Natural killer cell (primary cell): ENCODE data around the gene ENO4. TPM values are rescaled to one million over a fixed set of nuclear protein-coding genes. Genes with fewer than 3 reads are reported as not detected.

Source experiments
- ATAC-seq, 3 donors: fragments of 150-1000 bp in 2 of 3; fragments of 200-7000 bp in 1 of 3; cut with Tn5 transposase; 1 replicate in 1 of 3; 2 replicates in 2 of 3; pipeline ENCODE4 v1.10.0; 2021; ENCODE audit warnings: mild to moderate bottlenecking in 2 of 3, moderate library complexity in 2 of 3
- DNase-seq, 2 donors: peaks; one replicate each; pipeline versions ENCODE4 v3.0.0 to v3.0.0-alpha.2; 2013 to 2021; ENCODE audit warnings: mixed read lengths in 1 of 2
- H3K27ac ChIP-seq: one replicate; pipeline ENCODE4 v1.5.1; 2013; ENCODE audit warnings: mild to moderate bottlenecking, low read length
- H3K27me3 ChIP-seq: one replicate; pipeline ENCODE4 v1.6.1; 2013; ENCODE audit warnings: low read length; ENCODE audit not compliant: control insufficient read depth, insufficient read depth
- H3K36me3 ChIP-seq: one replicate; pipeline ENCODE4 v1.6.1; 2013; ENCODE audit warnings: low read length; ENCODE audit not compliant: control insufficient read depth, insufficient read depth
- H3K4me1 ChIP-seq: one replicate; pipeline ENCODE4 v1.6.1; 2013; ENCODE audit warnings: low read length; ENCODE audit not compliant: control insufficient read depth, insufficient read depth
- H3K4me3 ChIP-seq: one replicate; pipeline ENCODE4 v1.5.1; 2013; ENCODE audit warnings: low read length
- H3K9me3 ChIP-seq: one replicate; pipeline ENCODE4 v1.6.1; 2013; ENCODE audit warnings: low read length; ENCODE audit not compliant: control insufficient read depth, insufficient read depth
- H3K27ac Mint-ChIP-seq, 2 donors: one replicate each; pipeline ENCODE4 v1.8.0; 2022; ENCODE audit warnings: mild to moderate bottlenecking in 2 of 2, mixed read lengths in 2 of 2, moderate library complexity in 1 of 2
- H3K27me3 Mint-ChIP-seq, 2 donors: one replicate each; pipeline ENCODE4 v1.8.0; 2022; ENCODE audit warnings: low read depth in 2 of 2, mixed read lengths in 2 of 2
- H3K36me3 Mint-ChIP-seq: one replicate; pipeline ENCODE4 v1.8.0; 2022; ENCODE audit warnings: mixed read lengths
- H3K4me1 Mint-ChIP-seq, 2 donors: one replicate each; pipeline ENCODE4 v1.8.0; 2022; ENCODE audit warnings: mixed read lengths in 2 of 2
- H3K4me3 Mint-ChIP-seq: one replicate; pipeline ENCODE4 v1.8.0; 2022; ENCODE audit warnings: mild to moderate bottlenecking, moderate library complexity, mixed read lengths
- H3K9me3 Mint-ChIP-seq, 2 donors: one replicate each; pipeline ENCODE4 v1.8.0; 2022; ENCODE audit warnings: mixed read lengths in 2 of 2
- WGBS: methylation state at CpG from one replicate; pipeline ENCODE4 v1.1.7; 2013; ENCODE audit warnings: missing lambda C conversion rate; ENCODE audit not compliant: insufficient coverage; 5-methylcytosine and 5-hydroxymethylcytosine counted together
- intact Hi-C: fragments of 100-400 bp; cut with micrococcal nuclease; formaldehyde crosslinking; loops from one replicate; pipeline ENCODE4 v1.14.2; 2022
- total RNA-seq, 4 donors: library from RNA; stranded (reverse); fragments of 120-200 nt in 1 of 4; gene quantifications; one replicate each; pipeline versions ENCODE4 v1.2.3 to v1.2.4, GENCODE V29; 2013 to 2022
- TF ChIP-seq, protein P1 (sequence below): fragments of 200-600 bp; IDR thresholded peaks from one replicate; pipeline ENCODE4 v1.8.0; 2022; ENCODE audit warnings: antibody characterized with exemption

ENO4 gene
- total RNA-seq, 3 donors from 2014 or later (not counting 1 experiment from before 2014, with no cell fraction given) = not detected

GRCh38 chr10:116892907-116893685 lies 43.8 kb downstream of the ENO4 start:
- Mint-ChIP-seq H3K4me1 (no peaks in the 10 kb centered on the region), H3K36me3 (no peaks in the 10 kb centered on the region), H3K4me3 (no peak overlapping the region), H3K27ac (no peak overlapping the region), H3K27me3 (peaks cover 11 to 20% of the 10 kb centered on the region in 2 donors), H3K9me3 (no peaks in the 10 kb centered on the region)
- TF ChIP-seq, protein P1, sequence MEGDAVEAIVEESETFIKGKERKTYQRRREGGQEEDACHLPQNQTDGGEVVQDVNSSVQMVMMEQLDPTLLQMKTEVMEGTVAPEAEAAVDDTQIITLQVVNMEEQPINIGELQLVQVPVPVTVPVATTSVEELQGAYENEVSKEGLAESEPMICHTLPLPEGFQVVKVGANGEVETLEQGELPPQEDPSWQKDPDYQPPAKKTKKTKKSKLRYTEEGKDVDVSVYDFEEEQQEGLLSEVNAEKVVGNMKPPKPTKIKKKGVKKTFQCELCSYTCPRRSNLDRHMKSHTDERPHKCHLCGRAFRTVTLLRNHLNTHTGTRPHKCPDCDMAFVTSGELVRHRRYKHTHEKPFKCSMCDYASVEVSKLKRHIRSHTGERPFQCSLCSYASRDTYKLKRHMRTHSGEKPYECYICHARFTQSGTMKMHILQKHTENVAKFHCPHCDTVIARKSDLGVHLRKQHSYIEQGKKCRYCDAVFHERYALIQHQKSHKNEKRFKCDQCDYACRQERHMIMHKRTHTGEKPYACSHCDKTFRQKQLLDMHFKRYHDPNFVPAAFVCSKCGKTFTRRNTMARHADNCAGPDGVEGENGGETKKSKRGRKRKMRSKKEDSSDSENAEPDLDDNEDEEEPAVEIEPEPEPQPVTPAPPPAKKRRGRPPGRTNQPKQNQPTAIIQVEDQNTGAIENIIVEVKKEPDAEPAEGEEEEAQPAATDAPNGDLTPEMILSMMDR = no peak
- no peak for ATAC-seq
- H3K27me3 ChIP-seq = peaks cover 2% of the 10 kb centered on the region
- intact Hi-C loops = no loop called here
- DNase-seq = no peak
- no peaks in the 10 kb centered on the region for H3K4me1 ChIP-seq
- WGBS = 24% methylated on average over 6 of the region's 11 CpGs
- H3K9me3 ChIP-seq = no peaks in the 10 kb centered on the region
- H3K27ac ChIP-seq = no peak overlapping the region
- no peak overlapping the region for H3K4me3 ChIP-seq
- no peaks in the 10 kb centered on the region for H3K36me3 ChIP-seq

DNA sequence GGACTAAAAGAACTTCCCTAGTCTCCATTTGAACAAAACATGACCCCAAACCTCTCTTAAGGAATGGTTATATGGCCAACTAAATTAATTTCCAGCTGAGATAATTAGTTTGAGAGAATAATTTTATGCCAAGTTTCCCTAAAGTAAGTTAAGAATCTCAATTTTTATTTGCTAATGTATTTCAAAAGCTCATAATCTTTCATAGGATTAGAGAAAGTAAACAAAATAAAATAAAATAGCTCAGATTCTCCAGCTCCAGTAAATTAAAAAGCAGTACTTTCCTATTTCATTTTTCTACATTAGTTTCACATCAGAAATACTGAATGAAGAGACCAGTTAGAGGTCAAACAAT lies 44.4 kb downstream of the ENO4 start:
- no peak for ATAC-seq
- H3K4me3 ChIP-seq = no peak overlapping the region

DNA sequence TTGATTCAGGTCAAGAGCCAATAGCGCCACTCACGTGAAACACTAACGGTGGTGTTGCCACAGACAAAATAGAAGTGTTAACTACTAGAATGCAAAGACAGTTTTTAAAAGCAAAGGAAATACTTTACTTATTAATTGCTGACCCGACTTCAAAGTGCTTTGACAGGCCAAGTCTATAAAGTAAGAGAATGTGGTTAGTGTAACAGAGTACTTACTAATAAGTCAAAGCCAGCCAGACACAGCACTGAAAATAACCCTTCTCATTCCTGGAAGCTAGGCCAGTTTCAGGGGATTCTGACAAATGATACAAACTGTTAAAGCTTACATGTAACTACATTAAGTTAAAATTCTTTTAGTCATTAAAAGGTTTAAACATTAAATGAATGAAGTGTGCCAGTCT lies 50.3 kb downstream of the ENO4 start:
- no peaks in the 10 kb centered on the region for H3K9me3 ChIP-seq
- no peak overlapping the region for H3K4me3 Mint-ChIP-seq
- DNase-seq (no peak), ATAC-seq (no peak)
- H3K4me1 ChIP-seq = no peaks in the 10 kb centered on the region
- H3K36me3 Mint-ChIP-seq = no peaks in the 10 kb centered on the region
- TF ChIP-seq, protein P1 = no peak
- intact Hi-C loops = no loop called here
- peaks cover 0 to 2% of the 10 kb centered on the region in 2 donors for H3K9me3 Mint-ChIP-seq
- no peaks in the 10 kb centered on the region for H3K27me3 Mint-ChIP-seq
- no peak overlapping the region for H3K27ac Mint-ChIP-seq
- H3K4me3 ChIP-seq = no peak overlapping the region
- no peaks in the 10 kb centered on the region for H3K4me1 Mint-ChIP-seq
- no peak overlapping the region for H3K27ac ChIP-seq
- WGBS = 92% methylated on average over 3 of the region's 4 CpGs
- H3K36me3 ChIP-seq = no peaks in the 10 kb centered on the region
- no peaks in the 10 kb centered on the region for H3K27me3 ChIP-seq

More for the DNA sequence above, 44.4 kb downstream of the ENO4 start:
- peaks cover 2% of the 10 kb centered on the region for H3K27me3 ChIP-seq
- DNase-seq = no peak
- no peaks in the 10 kb centered on the region for H3K4me1 Mint-ChIP-seq
- no peaks in the 10 kb centered on the region for H3K4me1 ChIP-seq
- H3K27me3 Mint-ChIP-seq = peaks cover 11 to 20% of the 10 kb centered on the region in 2 donors
- no peak overlapping the region for H3K27ac Mint-ChIP-seq
- no peaks in the 10 kb centered on the region for H3K36me3 ChIP-seq
- H3K36me3 Mint-ChIP-seq = no peaks in the 10 kb centered on the region
- intact Hi-C loops = no loop called here
- H3K4me3 Mint-ChIP-seq = no peak overlapping the region
- TF ChIP-seq, protein P1 = no peak
- no peaks in the 10 kb centered on the region for H3K9me3 ChIP-seq
- no peaks in the 10 kb centered on the region for H3K9me3 Mint-ChIP-seq
- H3K27ac ChIP-seq = no peak overlapping the region

DNA sequence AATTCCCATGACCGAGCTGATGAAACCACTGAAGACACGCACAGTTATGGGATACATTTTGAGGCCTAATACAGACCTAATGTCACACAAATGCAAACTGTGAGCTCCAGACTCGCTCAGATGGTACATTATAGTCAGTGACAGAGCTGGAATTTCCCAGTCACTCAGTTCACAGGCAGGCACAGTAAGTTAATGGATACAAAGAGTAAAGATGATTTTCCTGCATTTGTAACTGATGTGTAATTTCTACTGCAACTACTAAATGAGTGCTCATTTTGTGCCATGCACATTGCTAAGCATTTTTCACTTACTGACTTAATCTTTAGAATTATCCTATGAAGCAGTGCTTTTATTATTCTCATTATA lies 56.5 kb downstream of the ENO4 start:
- no peaks in the 10 kb centered on the region for H3K36me3 Mint-ChIP-seq
- intact Hi-C loops = no loop called here
- H3K36me3 ChIP-seq = no peaks in the 10 kb centered on the region
- ATAC-seq = no peak
- DNase-seq = no peak
- no peak overlapping the region for H3K27ac ChIP-seq
- no peak overlapping the region for H3K4me3 ChIP-seq
- no peaks in the 10 kb centered on the region for H3K4me1 ChIP-seq
- no peaks in the 10 kb centered on the region for H3K9me3 ChIP-seq
- WGBS = 94% methylated on average over 3 of the region's 3 CpGs
- H3K9me3 Mint-ChIP-seq = peaks cover 0 to 4% of the 10 kb centered on the region in 2 donors
- H3K27ac Mint-ChIP-seq = no peak overlapping the region
- TF ChIP-seq, protein P1 = no peak
- H3K27me3 Mint-ChIP-seq = no peaks in the 10 kb centered on the region
- no peaks in the 10 kb centered on the region for H3K27me3 ChIP-seq
- no peaks in the 10 kb centered on the region for H3K4me1 Mint-ChIP-seq
- no peak overlapping the region for H3K4me3 Mint-ChIP-seq
